Activated T-cell treated with anti-CD3 and anti-CD28 coated beads for 4 hours (primary cell): ENCODE measurements around the gene APP.

Experiments used
- DNase-seq: peaks from one replicate; pipeline ENCODE4 v3.0.0-alpha.2; 2020

The APP gene

GRCh38 chr21:25857308-25858074 lies 313.1 kb downstream of the APP start:
- DNase-seq, result no peak

DNA sequence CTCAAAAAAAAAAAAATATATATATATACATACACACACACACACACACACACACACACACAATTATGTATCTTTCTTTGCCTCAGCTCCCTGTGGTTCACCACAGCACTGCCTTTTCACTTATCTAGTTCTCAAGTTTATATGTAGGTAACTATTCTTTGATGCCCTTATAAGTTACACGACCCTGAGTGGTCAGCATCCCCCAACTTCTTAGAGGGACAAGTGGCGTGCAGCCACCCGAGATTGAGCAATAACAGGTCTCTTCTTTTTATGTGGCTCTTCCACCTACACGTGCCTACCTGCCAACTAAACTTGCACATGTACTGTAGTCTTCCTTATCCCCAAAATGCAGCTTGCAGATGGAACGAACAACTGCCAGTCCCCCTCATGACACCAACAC lies 315.0 kb downstream of the APP start:
- no peak for DNase-seq

- no peak for DNase-seq
These were observed 320.3 kb downstream of the APP start for GRCh38 chr21:25850126-25850842.

DNA sequence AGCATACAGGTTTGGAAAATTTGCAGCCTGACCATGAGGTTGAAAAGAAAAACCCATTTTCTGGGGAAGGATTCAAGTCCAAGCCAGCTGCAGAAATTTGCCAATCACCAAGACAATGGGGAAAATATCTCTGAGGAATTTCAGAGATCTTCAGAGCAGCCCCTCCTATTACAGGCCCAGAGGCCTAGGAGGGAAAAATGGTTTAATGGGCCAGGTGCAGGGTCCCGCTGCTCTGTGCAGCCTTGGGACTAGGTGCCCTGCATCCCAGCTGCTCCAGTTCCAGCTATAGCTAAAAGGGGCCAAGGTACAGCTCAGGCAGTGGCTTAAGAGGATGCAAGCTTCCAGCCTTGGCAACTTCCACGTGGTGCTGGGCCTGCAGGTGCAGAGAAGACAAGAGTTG lies 322.3 kb downstream of the APP start:
- DNase-seq, result no peak

DNA sequence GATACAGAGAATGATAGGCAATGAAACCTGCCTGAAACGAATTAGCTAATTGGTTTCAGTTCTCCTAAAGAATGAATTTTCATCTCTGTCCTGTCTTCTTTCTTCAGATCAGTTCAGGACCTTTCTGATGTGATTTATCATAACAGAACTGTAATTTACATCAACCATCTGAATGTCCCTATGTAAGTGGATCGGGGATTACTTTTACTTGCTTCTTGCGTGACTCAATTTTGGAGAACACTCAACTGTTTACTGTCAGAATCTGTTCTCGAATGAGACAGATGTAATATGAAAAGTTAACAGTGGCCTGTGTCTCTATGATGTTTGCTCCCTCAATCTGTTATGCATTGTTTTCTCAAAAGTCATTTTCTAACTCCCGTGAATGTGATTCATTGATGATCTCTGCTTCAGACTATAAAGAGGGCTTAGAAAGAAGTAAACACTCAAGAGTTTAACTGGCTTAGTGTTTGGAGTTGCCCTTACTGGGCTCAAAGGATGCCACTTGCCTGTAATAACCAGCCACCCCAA lies 324.8 kb downstream of the APP start:
- no peak for DNase-seq

DNA sequence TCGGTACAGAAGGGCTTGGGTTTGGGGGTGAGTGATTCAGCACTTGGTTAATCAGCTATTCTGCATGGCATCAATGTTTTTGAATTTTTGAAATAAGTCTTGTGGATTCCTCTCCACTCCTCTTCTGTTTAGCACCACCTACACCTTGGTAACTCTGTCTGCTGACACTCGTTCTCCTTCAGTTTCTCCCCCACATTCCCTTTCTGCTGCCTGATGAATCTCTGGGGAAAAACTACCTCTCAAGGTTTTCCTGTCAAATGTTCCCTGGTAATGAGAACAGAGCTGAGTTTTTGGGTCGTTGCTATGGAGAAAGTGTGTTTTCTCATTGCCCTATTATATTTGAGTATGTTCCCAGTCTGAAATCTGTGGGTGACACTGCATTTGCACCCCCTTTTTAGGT lies 327.6 kb downstream of the APP start:
- DNase-seq, result no peak

DNA sequence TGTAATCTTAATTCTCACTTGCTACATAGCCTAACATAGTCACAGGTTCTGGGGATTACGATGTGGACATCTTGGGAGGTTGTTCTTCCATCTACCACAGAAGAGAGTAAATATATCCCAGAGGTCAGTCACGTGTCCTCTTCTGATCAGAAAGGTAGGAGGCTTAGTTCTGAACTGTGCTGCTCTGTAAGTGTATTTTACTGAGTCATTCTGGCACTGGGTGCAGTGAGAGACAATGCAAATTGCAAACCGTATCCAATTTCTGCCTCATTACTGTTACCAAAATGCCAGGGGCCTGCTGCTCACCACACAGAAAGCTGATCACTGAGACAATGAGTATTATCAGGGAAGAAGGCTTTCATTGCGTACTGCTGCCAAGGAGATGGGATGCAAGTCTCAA lies 331.8 kb downstream of the APP start:
- no peak for DNase-seq

GRCh38 chr21:25837533-25838265 lies 332.9 kb downstream of the APP start:
- DNase-seq, result no peak

- no peak for DNase-seq
These were observed 334.2 kb downstream of the APP start for GRCh38 chr21:25836396-25836795.

DNA sequence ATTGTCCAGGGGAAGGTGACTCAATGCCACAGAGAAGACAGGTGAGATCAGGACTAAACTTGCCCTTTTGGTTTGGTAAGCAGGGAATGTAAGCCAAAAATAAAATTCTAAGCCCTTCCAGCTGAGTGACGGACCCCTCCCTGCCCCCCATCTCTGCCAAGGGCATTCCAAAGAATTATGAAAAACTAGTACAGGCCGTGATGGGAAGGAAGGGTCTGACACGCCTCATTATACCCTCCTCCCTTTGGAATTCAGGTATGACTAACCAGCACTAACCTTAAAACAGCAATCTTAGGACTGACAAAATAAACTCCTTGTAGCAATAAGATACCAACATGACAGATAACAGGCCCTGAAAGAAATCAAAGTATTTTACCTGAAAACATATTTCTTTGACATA lies 336.2 kb downstream of the APP start:
- DNase-seq, result no peak

- no peak for DNase-seq
These were observed 339.1 kb downstream of the APP start for GRCh38 chr21:25831300-25831960.
